ENCODE measurements around the gene RDM1. TPM values are rescaled to one million over a fixed set of nuclear protein-coding genes. Genes with fewer than 3 reads are reported as not detected.

The RDM1 gene
- total RNA-seq, 4 donors from 2014 or later: not detected

GRCh38 chr17:35870906-35871819, 59.4 kb downstream of the RDM1 start:
- H3K4me1 ChIP-seq: peaks cover 0 to under 1% (median 0%) of the 10 kb centered on the region in 4 donors
- no peaks in the 10 kb centered on the region for H3K36me3 ChIP-seq
- H3K4me3 ChIP-seq: no peak overlapping the region
- no peaks in the 10 kb centered on the region for H3K9me3 ChIP-seq
- H3K27ac ChIP-seq: no peak overlapping the region
- no peaks in the 10 kb centered on the region for H3K27me3 ChIP-seq
- TF ChIP-seq CTCF (IDR thresholded peaks at IDR 0.05) (no peak), POLR2A (IDR thresholded peaks at IDR 0.05) (no peak), EP300 (IDR thresholded peaks at IDR 0.05) (no peak)
- DNase-seq (ENCODE audit: low spot score in 2 of 2): no peak
- WGBS, 2 donors: 69 to 73% methylated on average over 8 of the region's 8 CpGs

- peaks cover 0 to 2% (median 0%) of the 10 kb centered on the region in 4 donors for H3K4me1 ChIP-seq
- no peaks in the 10 kb centered on the region for H3K27me3 ChIP-seq
- H3K36me3 ChIP-seq: peaks cover 0 to 6% (median 0%) of the 10 kb centered on the region in 3 donors
- H3K4me3 ChIP-seq: no peak within 1 kb of the TSS
- H3K27ac ChIP-seq: no peak within 1 kb of the TSS
- TF ChIP-seq POLR2A (IDR thresholded peaks at IDR 0.05): no peak
- no peak for TF ChIP-seq EP300 (IDR thresholded peaks at IDR 0.05)
- no peak for TF ChIP-seq CTCF (IDR thresholded peaks at IDR 0.05)
- no peaks in the 10 kb centered on the region for H3K9me3 ChIP-seq
- WGBS, 2 donors: 72 to 80% methylated on average over 3 of the region's 3 CpGs
- DNase-seq (ENCODE audit: low spot score in 2 of 2): no peak
These were observed 61.8 kb downstream of the RDM1 start, which contains the start of gene HEATR9 for GRCh38 chr17:35868737-35869136. Gene HEATR9, minus strand, starts transcription at chr17:35868891. Its CDS starts 149 bp downstream, at chr17:35868742.

Small RNAs within 50 kb of the gene (small RNA-seq; reads per million reads assigned to genes)
- 236 reads per million, percentile 97 among the genes with 10 or more reads in this experiment for gene RF00100

Other genes with a start within 250 kb of the RDM1 start
- gene RASL10B, start 199.1 kb downstream of the RDM1 start, total RNA-seq: 10 to 100 TPM in 3 of 4 donors, 1 to 10 TPM in 1; 8.4 to 25.3 (median 21.9) TPM
- 1 to 10 TPM in 3 of 4 donors, under 1 TPM in 1; 0.84 to 1.4 (median 1.1) TPM for gene GAS2L2, start 177.5 kb downstream of the RDM1 start, total RNA-seq
- gene C17orf50, start 169.9 kb downstream of the RDM1 start, total RNA-seq: not detected
- gene MMP28, start 135.1 kb downstream of the RDM1 start, total RNA-seq: 100 to 1,000 TPM in 3 of 4 donors, 10 to 100 TPM in 1; 71.7 to 174 (median 136) TPM
- 100 to 1,000 TPM in 1 of 4 donors, 10 to 100 TPM in 3; 62.8 to 115 (median 88.4) TPM for gene TAF15, start 121.3 kb downstream of the RDM1 start, total RNA-seq
- not detected for gene HEATR9, start 61.9 kb downstream of the RDM1 start, total RNA-seq
- 1 to 10 TPM in 3 of 4 donors, not detected in 1; 1.1 to 3.8 (median 1.4) TPM for gene CCL5, start 50.4 kb downstream of the RDM1 start, total RNA-seq
- gene LYZL6, start 12.9 kb upstream of the RDM1 start, total RNA-seq: not detected
- gene CCL16, start 50.7 kb upstream of the RDM1 start, total RNA-seq: not detected
- 10 to 100 TPM; 14.4 to 62.6 (median 25.8) TPM for gene CCL14, start 56.0 kb upstream of the RDM1 start, total RNA-seq
- gene CCL15, start 70.8 kb upstream of the RDM1 start, total RNA-seq: not detected
- 10 to 100 TPM in 2 of 4 donors, 1 to 10 TPM in 2; 3.1 to 36.9 (median 15.9) TPM for gene CCL23, start 87.2 kb upstream of the RDM1 start, total RNA-seq
- gene CCL18, start 133.5 kb upstream of the RDM1 start, total RNA-seq: 1 to 10 TPM in 1 of 4 donors, not detected in 3; 4.5 TPM
- gene CCL3, start 159.4 kb upstream of the RDM1 start, total RNA-seq: 1 to 10 TPM in 1 of 4 donors, not detected in 3; 3.6 TPM
- gene CCL4, start 173.1 kb upstream of the RDM1 start, total RNA-seq: 1 to 10 TPM in 2 of 4 donors, under 1 TPM in 1, not detected in 1; 0.90 to 2.4 (median 1.9) TPM
- gene TBC1D3B, start 245.9 kb upstream of the RDM1 start, total RNA-seq: 1 to 10 TPM in 2 of 4 donors, not detected in 2; 1.0 to 4.5 TPM